ENCODE data around the gene PDE7B.

Gene PDE7B

DNA sequence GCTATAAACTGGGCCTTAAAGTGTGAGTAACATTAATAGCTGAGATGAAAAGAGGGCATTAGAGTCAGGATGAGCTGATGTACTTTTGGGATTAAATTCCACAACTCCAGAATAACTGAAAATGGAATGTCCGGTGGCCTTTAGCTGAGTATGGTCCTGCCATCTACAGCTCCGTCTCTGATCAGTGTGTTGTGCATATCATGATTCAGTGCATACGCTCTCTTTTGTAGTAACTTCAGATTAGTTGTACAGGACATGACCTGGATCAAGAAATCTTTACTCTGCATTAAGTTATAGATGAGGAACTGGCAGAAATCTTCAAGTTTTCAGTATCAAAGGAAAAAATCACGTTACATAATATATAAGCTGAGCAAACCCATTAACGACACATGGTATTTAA, 306.2 kb downstream of the PDE7B start:
- no peak for DNase-seq

DNA sequence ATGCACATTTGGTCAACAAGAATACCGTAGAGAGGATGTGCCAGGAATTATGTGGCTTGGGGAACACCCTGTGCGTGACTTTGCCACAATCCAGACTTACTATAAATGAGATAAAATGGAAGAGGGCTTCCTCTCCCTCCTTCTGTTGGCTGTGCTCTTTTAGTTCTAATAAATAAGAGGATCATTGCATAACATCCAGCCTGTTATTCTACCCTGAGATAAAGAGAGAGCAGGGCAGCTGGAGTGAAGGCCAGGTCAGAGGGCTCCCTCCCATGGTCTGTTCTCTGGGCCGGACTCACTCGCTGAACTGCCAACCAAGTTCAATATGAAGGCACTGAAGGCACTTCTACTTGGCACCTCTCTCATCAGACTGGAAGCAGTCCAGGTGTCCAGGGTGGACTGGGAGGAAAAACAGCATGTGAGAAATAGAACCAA, 306.9 kb downstream of the PDE7B start:
- no peak for DNase-seq

DNA sequence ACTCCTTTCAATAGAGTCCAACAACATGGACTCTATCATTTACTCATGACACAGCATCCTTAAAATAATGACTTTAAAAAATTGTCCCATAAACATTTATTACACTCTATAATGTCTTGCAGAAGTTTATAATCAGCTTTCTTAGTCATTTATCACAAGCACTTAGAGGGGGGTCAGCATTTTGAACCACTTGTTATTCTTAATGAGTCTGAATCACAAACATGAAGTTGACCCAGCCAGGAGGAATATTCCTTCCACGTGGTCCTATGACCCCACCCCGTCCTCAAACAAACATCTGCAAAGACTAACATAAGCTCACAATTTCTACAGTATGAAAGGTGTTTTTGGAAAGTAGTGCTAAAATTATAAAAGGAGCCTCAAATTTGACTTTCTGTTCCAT, 307.5 kb downstream of the PDE7B start:
- DNase-seq = no peak

DNA sequence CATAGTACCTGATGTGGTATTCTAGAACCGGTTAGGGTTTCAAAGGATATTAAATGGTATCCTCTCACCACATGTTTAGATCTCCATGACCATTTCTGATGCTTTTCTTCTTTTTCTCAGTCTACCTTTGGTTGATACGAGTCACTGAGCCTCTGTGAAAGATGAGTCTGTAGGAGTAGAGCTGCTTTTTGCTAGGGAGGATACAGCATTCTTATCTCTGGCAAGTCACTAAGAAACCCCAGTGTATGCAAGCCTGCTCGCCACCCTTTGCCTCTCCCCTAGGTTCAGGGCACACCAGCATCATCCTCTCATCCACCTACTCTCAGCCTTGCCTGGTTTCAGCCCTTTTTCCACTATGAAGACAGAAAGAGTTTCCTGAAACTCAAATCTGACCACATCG, 308.7 kb downstream of the PDE7B start:
- no peak for DNase-seq

- no peak for DNase-seq
These were observed 310.4 kb downstream of the PDE7B start for GRCh38 chr6:136161950-136162349.

- no peak for DNase-seq
These were observed 311.8 kb downstream of the PDE7B start for GRCh38 chr6:136163260-136163659.

DNA sequence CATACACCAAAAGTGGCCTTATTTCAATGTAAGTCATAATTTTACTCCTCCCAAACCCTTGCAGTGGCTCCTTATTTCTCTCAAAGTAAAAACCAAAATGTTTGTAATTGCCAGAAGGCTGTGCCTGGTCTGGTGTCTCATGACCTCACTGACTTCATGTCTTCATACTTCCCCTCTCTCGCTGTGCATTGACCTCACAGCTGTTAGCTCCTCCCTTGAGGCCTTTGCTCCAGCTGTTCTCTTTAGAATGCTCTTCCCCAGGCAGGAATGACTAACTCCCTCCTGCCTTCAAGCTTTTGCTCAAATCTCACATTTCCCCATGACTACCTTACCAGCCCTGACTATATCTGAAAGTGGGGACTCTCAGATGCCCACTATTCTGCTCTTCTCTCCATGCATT, 315.3 kb downstream of the PDE7B start:
- no peak for DNase-seq

GRCh38 chr6:136169394-136170148, 318.1 kb downstream of the PDE7B start:
- DNase-seq = no peak

DNA sequence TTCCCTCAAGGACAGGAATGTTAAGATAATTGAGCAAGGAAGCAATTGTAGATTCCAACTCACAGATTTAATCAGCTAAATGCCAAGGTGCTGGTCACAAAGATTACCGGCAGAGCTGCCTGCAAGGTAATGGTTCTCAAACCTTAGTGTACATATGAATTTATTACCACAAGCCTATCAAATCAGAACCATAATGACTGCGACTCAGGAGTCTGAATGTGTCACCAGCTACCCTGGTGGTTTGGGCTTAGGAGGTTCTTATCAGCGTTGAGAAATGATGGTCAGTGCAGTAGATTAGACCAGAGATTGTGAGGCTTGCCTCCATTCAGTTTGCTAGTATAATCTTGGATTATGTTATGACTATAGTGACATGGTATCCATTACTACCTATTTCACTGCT, 319.7 kb downstream of the PDE7B start:
- DNase-seq = no peak

DNA sequence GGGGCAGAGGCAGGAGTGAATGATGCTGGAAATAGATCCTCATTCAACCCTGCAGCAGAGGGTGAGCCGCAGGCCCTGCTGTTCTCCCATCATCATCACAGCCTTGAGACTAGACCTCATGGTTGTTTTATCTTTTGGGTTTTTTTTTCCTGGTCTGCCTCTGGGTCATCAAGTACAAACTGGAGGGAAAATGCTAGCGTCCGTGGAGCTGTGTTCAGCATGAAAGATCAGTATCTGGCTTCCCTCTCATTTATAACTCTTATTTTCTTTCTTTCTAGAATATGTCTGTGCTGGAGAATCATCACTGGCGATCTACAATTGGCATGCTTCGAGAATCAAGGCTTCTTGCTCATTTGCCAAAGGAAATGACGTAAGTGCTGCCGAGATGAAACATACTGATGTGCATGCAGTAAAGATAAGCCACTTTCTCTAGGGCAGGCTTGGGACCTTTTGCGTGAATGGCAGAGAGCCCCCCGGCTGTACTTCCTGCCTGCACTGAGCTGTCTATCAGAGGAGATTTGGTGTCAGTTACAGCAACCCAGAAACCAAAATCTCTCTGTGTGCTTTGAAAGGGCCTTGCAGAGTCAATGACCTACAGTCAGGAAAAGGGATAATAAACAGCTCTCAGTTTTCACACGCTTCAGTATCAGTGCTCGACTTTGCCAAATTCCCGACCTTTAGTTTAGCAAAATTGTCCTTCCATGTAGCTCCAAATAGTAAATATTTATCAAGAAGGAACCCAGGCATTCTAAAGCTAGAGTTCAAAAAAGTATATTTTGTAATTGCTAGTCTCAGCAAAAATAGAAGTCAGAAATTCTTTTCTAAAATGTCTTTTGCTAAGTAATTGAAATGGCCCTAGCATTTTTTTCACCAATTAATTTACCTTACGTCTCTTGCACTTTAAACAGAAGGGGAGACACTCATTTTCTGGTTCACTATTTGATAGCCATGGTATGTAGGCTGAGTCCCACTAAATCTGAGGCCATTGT, 322.3 kb downstream of the PDE7B start:
- no peak for DNase-seq

GRCh38 chr6:136174510-136174909, 323.0 kb downstream of the PDE7B start:
- DNase-seq = no peak

DNA sequence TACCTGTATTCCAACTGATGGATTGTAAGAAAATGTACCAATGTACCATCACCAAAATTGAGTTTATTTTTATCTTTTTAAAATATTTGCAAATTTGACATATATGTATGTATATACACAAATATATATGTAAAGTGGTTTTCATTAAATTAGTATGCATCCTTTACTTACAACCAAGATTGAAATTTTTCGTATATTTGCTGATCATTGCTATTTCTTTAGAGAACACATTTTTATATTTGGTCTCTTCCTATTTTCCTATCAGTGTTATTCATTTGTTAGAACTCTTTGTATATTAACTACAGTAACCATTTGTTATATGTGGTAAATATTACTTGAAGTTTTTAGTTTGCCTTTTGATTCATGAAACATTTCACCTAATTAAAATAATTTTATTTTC, 324.4 kb downstream of the PDE7B start:
- DNase-seq = no peak

DNA sequence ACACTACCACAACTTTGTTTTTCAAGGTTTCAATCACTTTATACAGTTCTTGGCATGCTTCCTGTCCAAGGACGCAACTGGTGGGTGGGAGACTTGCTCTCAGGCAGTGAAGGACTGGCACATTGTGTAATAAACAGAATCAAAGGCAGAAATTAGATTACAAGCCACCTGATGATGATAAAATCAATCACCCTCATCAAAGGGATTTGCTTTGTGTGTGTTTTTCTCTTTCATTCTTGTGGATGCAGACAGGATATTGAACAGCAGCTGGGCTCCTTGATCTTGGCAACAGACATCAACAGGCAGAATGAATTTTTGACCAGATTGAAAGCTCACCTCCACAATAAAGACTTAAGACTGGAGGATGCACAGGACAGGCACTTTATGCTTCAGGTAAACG, 327.2 kb downstream of the PDE7B start:
- no peak for DNase-seq

DNA sequence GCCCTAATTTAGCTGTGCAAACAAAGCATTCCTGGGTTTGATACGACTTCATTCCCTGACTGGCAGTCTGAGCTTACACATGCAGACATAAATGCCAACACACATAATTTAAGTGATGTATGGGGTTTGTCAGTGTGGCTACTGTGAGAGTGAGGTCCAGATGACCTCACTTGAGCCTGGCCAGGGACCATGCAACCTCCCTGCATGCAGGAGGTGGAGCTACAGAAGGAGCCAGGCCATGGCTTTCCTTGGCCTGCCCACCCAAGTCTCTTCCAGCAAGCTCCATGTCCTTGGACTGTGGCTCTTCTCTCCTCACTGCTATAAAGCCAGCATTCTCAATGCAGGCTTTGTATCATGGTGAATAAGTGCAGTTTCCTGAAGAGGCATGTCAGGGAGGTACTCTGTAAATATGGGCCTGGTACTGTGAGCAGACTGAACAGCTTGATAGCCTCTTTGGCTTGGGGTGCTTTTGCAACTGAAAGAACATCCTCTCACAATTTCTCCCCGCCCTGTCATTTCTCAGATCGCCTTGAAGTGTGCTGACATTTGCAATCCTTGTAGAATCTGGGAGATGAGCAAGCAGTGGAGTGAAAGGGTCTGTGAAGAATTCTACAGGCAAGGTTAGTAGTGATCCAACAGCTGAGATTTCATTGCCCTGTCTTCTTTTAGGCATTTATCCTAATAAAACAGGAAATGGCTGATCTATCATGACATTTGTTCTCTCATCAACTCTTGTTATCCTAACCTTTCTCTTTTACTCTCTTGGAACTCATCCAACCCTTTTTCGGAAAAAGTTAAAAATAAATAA, 329.4 kb downstream of the PDE7B start:
- DNase-seq = no peak

DNA sequence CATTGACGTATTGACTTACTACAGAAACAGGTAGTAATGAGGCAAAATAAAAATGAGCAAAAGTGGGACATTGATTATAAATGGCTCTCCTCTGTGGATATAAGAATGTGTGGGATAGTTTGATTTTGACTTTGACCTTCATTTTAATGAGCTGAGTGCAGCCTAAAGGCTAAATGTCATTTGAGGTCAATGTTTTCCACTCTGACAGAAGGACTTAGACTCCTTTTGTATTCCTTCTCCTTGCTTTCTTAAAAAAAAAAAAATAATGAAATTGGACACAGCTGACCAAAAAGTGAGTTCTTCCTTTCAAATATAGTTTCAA, 330.0 kb downstream of the PDE7B start:
- no peak for DNase-seq

DNA sequence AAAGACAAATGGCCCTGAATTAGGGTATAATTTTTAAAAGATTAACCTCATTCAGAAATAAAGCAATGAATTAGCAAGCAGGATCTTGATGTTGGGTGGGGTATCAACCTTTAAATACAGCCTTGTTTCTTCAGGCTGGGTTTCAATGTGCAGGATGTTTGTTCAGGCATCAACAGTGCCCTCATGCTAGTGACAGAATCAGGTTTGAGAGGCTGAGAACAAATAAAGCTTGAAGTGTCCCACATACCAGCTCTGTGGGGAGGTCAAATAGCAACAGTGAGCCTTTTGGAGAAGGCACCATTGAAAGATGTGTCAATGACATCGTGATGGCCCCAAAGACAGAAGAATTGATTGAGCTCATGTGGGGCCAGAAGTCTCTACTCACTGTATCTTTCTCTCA, 330.4 kb downstream of the PDE7B start:
- DNase-seq = no peak

GRCh38 chr6:136184738-136185137, 333.2 kb downstream of the PDE7B start:
- DNase-seq = no peak

- DNase-seq = no peak
These were observed 334.9 kb downstream of the PDE7B start for GRCh38 chr6:136186363-136186762.

GRCh38 chr6:136188486-136188885, 337.0 kb downstream of the PDE7B start:
- DNase-seq = no peak

- DNase-seq = no peak
These were observed 337.6 kb downstream of the PDE7B start for GRCh38 chr6:136189104-136189503.

DNA sequence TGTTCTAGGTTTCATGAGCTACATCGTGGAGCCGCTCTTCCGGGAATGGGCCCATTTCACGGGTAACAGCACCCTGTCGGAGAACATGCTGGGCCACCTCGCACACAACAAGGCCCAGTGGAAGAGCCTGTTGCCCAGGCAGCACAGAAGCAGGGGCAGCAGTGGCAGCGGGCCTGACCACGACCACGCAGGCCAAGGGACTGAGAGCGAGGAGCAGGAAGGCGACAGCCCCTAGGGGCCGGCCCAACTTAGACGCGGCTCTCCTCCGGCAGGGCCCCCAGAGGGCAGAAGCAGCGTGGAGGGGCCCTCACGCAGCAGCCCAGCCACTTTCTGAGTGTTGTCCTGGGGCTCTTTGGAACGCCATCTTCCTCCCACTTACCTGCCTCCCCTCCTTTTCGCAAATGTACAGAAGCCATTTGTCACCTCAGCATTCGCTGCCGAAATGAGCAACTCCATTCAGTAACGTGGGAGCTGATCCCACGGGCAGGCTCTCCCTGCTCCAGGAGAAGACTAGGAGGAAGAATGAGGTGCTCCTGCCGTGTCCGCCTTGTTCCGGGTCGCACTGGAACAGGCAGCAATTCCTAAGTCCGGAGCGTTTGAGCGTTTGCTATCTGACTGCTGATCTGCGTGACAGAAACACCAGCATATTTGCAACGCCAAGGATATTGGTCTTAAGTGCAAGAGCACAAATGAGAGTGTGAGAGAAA, 340.3 kb downstream of the PDE7B start:
- DNase-seq = peak; percentile 4

DNA sequence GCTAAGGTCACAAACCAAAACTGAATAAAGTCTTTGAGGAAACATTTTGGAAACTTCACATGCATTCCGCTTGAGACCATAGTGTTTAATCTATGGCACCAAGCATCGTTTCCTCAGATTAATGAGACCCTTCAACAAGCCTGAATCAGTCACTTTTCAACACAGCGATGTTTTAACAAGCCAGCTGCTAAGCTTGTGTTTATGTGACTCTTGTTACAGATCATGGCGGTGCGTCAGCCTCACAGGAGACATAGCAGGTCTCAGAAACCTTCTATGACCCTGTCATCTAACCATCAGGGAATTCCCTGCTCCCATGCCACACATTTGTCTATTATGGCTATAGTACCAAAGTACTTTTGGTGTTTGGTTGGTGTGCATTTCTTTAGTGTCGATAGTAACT, 341.4 kb downstream of the PDE7B start:
- no peak for DNase-seq

DNA sequence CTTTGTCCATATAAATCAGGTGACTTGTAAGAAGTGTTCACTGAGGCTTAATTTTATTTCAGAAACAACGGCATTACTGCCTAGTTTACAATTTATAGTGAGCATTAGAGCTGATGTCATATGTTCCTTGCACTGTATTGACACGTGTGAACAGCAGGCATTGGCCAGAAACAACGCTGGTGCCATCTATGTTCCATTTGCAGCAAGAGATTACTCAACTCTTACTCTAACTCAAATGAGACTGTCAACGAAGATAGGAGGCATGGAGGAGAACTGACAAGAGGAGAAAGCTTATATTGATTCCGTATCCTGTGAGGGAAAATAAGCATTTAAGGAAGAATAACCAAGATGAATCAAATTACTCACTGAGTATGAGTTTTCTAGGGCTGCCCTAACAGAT, 350.2 kb downstream of the PDE7B start:
- DNase-seq = no peak
